ACHN (cell line): ENCODE measurements around the gene ABHD2.

Experiments used
- DNase-seq: peaks from one replicate; pipeline ENCODE4 v3.0.0-alpha.2; 2015
- in situ Hi-C: cut with HindIII; loops from 2 replicates; pipeline ENCODE4 v1.10.0; 2017; ENCODE audit warnings: low sequenced_read_pairs, low pct_ligation_motif_present, low pct_unique_long_range_greater_than_20kb

Gene ABHD2

GRCh38 chr15:89093509-89093908, 5.3 kb downstream of the ABHD2 start:
- in situ Hi-C loops = no loop called here
- DNase-seq = no peak

DNA sequence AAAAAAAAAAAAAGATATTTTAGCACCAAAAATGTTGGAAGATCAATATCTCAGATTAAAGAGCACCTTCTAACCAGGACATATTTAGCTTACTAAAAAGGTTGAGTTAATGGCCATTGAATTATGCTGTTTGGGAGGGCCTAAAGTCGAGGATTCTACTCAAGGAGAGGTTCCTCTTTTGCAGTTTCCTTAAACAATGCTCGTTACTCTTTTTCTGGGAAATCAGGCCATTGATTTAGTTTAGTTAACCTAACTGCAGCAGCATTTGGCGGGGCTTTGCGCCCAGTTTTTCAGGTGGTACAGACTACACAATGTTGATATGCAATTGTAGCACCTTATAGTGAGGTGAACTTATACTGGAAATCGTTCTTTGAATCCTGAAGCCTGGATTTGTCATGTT, 6.8 kb downstream of the ABHD2 start:
- in situ Hi-C loops = no loop called here

GRCh38 chr15:89095556-89095955, 7.3 kb downstream of the ABHD2 start:
- no peak for DNase-seq
- in situ Hi-C loops = no loop called here

More for the DNA sequence above, 6.8 kb downstream of the ABHD2 start:
- no peak for DNase-seq

DNA sequence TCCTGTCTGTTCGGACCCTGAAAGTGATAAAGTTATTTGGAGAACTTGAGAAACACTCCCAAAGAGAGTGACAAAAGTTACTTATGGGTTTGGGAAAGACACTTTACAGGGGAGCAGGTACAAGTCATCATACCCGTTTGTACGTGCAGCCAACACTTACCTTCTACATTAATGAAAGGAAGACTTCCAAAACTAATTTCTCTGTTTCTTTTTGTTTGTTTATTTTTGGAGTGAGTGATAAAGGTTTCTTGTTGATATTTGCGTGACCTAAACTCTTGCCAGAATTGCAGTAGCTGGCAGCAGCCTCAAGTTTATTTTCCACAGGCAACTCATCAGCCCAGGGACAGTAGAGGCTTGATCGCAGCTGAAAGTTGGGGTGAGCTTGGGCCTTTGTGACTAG, 8.4 kb downstream of the ABHD2 start:
- no peak for DNase-seq
- in situ Hi-C loops = no loop called here

DNA sequence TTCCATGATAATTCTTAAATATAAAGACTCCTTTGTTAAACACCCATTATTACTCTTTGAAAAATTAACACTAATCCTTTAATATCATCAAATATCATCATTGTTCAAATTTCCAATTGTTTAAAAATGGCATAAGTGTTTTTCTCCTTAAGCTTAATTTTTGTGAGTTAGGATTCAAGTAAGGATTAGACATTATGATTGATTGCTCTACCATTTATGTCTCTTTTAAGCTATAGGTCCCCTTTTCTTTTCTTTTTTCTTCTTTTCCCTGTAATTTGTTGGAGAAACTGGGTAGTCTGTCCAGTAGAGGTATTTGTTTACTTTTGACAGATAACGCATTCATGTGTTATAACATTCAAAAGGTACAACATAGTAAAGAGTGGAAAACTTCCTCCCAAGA, 9.1 kb downstream of the ABHD2 start:
- in situ Hi-C loops = no loop called here
- no peak for DNase-seq

- in situ Hi-C loops = no loop called here
- no peak for DNase-seq
Observed at GRCh38 chr15:89098281-89098680, 10.0 kb downstream of the ABHD2 start.

GRCh38 chr15:89099968-89100367, 11.7 kb downstream of the ABHD2 start:
- no peak for DNase-seq
- in situ Hi-C loops = no loop called here

- in situ Hi-C loops = no loop called here
- peak; percentile 95 for DNase-seq
Observed at GRCh38 chr15:89101302-89102193, 13.3 kb downstream of the ABHD2 start.

DNA sequence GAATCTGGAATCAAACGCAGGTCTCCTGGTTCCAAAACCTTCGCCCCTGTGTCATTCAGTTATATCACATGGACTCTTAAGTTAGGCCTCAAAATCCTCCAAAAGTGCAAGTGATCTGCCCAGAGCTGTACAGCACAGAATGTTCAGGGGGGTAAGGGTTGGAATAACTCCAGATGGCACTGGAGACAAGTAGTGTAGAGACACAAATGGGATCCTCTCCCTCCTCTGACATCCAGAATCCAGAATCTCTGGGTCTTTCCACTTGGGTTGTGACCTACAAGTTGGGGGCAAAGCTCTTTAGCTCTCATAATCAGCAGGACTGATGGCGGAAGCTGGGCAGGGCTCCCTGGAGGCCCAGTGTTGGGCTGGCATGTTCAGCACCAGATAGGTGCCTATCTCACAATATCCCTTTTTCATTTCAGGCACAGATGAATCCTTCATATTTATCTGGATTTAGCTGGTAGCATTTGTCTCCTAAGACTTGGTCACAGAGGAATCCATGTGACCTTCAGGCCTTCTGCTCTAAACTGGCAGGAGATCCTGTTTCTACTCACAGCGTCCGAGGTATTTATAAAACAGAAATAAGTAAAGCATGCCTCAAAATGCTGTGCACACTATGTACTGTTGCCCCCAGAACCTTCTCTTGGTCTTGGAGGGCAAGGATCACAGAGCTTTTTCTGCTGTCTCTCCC, 15.4 kb downstream of the ABHD2 start:
- in situ Hi-C loops = no loop called here
- DNase-seq = no peak

DNA sequence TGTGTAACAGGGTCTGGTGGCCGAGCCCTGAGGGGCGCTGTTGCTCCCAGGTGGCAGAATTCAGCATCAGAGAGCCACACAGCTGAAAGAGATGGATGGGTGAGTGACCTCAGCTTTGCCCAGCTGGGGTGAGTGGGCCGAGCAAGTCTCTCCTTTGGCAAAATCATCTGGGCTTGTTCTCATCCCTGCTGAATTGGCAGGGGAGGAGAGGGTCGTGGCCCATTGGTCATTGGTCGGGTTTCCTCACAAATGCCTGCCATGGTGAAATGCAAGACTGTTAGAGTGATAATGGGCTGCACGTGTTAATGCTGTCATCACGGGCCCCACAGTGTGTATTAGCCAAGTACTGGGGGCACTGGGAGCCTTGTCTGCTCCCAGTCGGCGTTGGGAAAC, 15.9 kb downstream of the ABHD2 start:
- peak; percentile 33 for DNase-seq
- in situ Hi-C loops = no loop called here

GRCh38 chr15:89105147-89105546, 16.9 kb downstream of the ABHD2 start:
- in situ Hi-C loops = no loop called here
- DNase-seq = peak; percentile 84

GRCh38 chr15:89106200-89106599, 17.9 kb downstream of the ABHD2 start:
- DNase-seq = no peak
- in situ Hi-C loops = no loop called here

- in situ Hi-C loops = no loop called here
- DNase-seq = no peak
Observed at GRCh38 chr15:89107984-89108383, 19.7 kb downstream of the ABHD2 start.

GRCh38 chr15:89108835-89109234, 20.6 kb downstream of the ABHD2 start:
- no peak for DNase-seq
- in situ Hi-C loops = no loop called here

- in situ Hi-C loops = no loop called here
Observed at GRCh38 chr15:89109238-89109637, 21.0 kb downstream of the ABHD2 start.

DNA sequence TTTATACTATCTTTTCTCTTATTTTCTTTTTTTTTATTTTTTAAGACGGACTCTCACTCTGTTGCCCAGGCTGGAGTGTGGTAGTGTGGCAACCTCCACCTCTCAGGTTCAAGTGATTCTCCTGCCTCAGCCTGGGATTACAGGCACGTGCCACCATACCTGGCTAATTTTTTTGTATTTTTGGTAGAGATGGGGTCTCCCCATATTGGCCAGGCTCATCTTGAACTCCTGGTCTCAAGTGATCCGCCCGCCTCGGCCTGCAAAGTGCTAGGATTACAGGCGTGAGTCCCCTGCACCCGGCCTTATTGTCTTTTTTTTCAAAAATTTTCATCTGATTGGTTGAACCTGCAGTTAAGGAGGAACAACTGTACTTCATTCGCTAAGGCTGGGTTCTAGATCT, 21.8 kb downstream of the ABHD2 start:
- in situ Hi-C loops = no loop called here
- no peak for DNase-seq

More at GRCh38 chr15:89109238-89109637, 21.0 kb downstream of the ABHD2 start:
- DNase-seq = no peak

DNA sequence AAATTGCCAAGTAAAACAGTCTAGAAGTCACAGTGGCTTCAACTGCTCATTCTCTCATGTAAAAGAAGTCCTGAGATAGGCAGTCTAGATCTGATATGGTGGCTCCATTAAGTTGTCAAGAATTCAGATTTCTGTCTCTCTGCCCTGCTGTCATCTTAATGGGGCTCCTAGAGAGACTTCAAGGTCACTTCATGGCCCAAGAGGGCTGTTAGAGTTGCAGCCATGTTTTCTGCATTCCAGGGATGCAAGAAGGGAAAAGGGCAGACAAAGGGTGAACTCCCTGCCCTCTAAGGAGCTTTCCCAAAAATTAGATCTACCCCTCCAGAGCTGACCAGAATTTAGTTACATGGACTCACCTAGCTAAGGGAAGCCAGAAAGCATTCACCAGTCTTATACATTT, 23.1 kb downstream of the ABHD2 start:
- in situ Hi-C loops = no loop called here
- DNase-seq = no peak

DNA sequence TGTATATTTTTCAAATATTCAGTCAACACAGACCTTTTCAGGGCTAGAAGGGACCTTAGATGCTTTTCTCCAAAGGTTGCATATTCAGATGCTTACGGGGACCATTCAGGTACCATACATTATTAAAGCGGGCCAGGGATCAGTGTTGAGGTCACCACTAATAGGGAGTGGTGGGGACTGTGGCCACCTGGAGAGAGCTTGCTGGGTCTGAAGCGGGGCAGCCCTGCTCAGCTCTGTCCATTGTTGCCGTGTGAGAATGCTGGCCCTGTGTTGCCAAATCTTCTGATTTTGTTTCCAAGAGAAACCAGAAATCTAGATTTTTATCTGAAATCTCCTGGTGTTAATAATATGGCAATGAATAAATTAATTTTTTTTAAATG, 23.7 kb downstream of the ABHD2 start:
- in situ Hi-C loops = no loop called here
- DNase-seq = no peak

DNA sequence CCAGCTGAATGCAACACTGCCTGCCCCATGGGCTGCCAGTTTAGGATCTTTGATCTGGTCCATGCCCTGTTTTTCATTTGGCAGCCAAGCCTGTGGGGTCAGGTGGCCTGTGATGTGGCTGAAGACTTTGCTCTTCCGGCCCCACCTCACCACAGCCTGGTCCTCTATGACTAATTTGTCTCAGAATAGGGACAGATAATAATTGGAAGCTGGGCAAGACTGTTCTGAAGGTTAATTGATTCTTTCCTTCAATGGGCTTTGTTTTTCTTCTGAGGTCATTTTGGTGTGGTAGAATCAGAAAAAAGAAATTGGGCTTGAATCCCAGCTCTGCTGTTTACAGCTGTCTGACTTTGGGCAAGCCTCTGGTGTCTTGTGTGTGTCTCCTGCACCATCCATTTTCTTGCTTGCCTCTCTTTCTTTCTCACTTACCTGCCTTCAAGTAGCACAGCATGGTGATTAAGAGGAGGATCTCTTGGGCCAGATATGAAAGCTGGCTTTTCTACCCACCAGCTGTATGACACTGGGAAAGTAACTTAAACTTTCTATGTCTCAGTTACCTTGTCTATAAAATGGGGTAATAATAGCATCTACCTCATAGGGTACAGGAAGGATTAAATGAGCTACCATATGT, 24.2 kb downstream of the ABHD2 start:
- no peak for DNase-seq
- in situ Hi-C loops = no loop called here
